Measurements from ENCODE around the gene SLC25A41.

- TF ChIP-seq CTCF (IDR thresholded peaks at IDR 0.05) (no peak), EZH2 (IDR thresholded peaks at IDR 0.05; ENCODE audit: borderline replicate concordance, insufficient read depth, low read depth, low read length, poor library complexity, severe bottlenecking) (no peak)
These were observed 52.4 kb downstream of the SLC25A41 start for GRCh38 chr19:6381030-6381750.

Measured in B cell (primary cell).